ENCODE data around the gene USF1. TPM values are rescaled to one million over a fixed set of nuclear protein-coding genes. Genes with fewer than 3 reads are reported as not detected.
"Not testable (repeated sequence)": the region's sequence is repeated elsewhere in the genome, so short reads cannot be mapped to it uniquely, and the experiment has no call there.

USF1 gene
- polyA plus RNA-seq, 1 of the 3 experiments (the other 2 are of a cell fraction) = 43.1 TPM

DNA sequence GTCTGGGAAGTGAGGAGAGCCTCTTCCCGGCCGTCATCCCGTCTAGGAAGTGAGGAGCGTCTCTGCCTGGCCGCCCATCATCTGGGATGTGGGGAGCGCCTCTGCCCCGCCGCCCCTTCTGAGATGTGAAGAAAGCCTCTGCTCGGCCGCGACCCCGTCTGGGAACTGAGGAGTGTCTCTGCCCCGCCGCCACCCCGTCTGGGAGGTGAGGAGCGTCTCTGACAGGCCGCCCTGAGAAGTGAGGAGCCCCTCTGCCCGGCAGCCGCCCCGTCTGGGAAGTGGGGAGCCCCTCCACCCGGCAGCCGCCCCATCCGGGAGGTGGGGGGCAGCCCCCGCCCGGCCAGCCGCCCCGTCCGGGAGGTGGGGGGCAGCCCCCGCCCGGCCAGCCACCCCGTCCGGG lies 16.3 kb downstream of the USF1 start:
- H3K9ac ChIP-seq; H3K27ac ChIP-seq (ENCODE audit: low read depth in 2 of 2, low read length in 1 of 2); H3K9me2 ChIP-seq; H3K4me2 ChIP-seq; DNase-seq; CTCF ChIA-PET; H3K79me2 ChIP-seq (ENCODE audit: insufficient read depth); H3F3A ChIP-seq (replicated peaks; ENCODE audit: insufficient read depth); H3K4me1 ChIP-seq (ENCODE audit: control insufficient read depth in 1 of 2, insufficient read depth in 2 of 2, low read depth in 1 of 2, low read length in 1 of 2); H3K27me3 ChIP-seq (ENCODE audit: insufficient read depth); H3K36me3 ChIP-seq (replicated peaks in 1 of 2; ENCODE audit: control insufficient read depth in 1 of 2, insufficient read depth in 2 of 2, low read length in 1 of 2); H3K9me3 ChIP-seq; POLR2A ChIA-PET; H2AFZ ChIP-seq (ENCODE audit: low read depth); H4K20me1 ChIP-seq (ENCODE audit: insufficient read depth); H3K4me3 ChIP-seq (ENCODE audit: low read depth in 2 of 2, low read length in 1 of 2): not testable (repeated sequence)
- WGBS (ENCODE audit: low lambda C conversion rate) = 94% methylated on average over 19 of the region's 32 CpGs

DNA sequence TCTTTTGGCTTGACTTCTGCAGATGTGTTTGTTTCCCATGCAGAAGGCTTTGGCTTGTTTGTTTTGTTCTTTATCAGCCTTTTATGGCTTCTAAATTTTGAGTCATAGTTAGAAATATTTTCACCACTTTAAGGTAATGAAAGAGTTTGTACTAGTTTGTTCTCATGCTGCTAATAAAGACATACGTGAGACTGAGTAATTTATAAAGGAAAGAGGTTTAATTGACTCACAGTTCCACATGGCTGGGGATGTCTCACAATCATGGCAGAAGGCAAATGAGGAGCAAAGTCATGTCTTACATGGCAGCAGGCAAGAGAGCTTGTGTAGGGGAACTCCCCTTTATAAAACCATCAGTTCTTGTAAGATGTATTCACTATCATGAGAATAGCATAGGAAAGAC lies 18.8 kb downstream of the USF1 start:
- H3K27ac ChIP-seq (ENCODE audit: low read depth in 2 of 2, low read length in 1 of 2); H3K4me3 ChIP-seq (ENCODE audit: low read depth in 2 of 2, low read length in 1 of 2); H3K27me3 ChIP-seq (ENCODE audit: insufficient read depth); DNase-seq; H3K9ac ChIP-seq; H3K4me2 ChIP-seq; H3K79me2 ChIP-seq (ENCODE audit: insufficient read depth); POLR2A ChIA-PET; H2AFZ ChIP-seq (ENCODE audit: low read depth); H3K4me1 ChIP-seq (ENCODE audit: control insufficient read depth in 1 of 2, insufficient read depth in 2 of 2, low read depth in 1 of 2, low read length in 1 of 2); H3K36me3 ChIP-seq (replicated peaks in 1 of 2; ENCODE audit: control insufficient read depth in 1 of 2, insufficient read depth in 2 of 2, low read length in 1 of 2); H4K20me1 ChIP-seq (ENCODE audit: insufficient read depth); H3K9me3 ChIP-seq; H3K9me2 ChIP-seq; H3F3A ChIP-seq (replicated peaks; ENCODE audit: insufficient read depth): not testable (repeated sequence)
- WGBS (ENCODE audit: low lambda C conversion rate) = 70% methylated on average over 1 of the region's 1 CpG
- CTCF ChIA-PET = interaction anchor here (0.6 to 1.3 kb wide), 2 partner anchors 71 to 146 kb away, joined by 3 to 4 read pairs; no protein-coding TSS in a partner anchor

DNA sequence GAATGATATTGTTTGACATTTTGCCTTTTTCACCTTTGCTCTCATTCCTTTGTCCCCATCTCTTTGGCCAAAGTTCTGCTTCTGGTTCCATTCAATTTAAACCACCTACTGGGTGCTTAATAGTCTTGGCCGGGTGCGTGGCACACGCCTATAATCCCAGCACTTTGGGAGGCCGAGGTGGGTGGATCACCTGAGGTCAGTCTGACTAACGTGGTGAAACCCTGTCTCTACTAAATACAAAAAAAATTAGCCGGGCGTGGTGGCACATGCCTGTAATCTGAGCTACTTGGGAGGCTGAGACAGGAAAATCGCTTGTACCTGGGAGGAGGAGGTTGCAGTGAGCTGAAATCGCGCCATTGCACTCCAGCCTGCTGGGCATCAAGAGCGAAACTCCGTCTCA lies 23.3 kb downstream of the USF1 start:
- CTCF ChIA-PET; H3K36me3 ChIP-seq (replicated peaks in 1 of 2; ENCODE audit: control insufficient read depth in 1 of 2, insufficient read depth in 2 of 2, low read length in 1 of 2); H3K79me2 ChIP-seq (ENCODE audit: insufficient read depth); DNase-seq; H3K9me2 ChIP-seq; POLR2A ChIA-PET; H4K20me1 ChIP-seq (ENCODE audit: insufficient read depth); H3K27me3 ChIP-seq (ENCODE audit: insufficient read depth); H3K4me2 ChIP-seq; H3K4me3 ChIP-seq (ENCODE audit: low read depth in 2 of 2, low read length in 1 of 2); H3K9ac ChIP-seq; H2AFZ ChIP-seq (ENCODE audit: low read depth); H3F3A ChIP-seq (replicated peaks; ENCODE audit: insufficient read depth); H3K27ac ChIP-seq (ENCODE audit: low read depth in 2 of 2, low read length in 1 of 2); H3K9me3 ChIP-seq; H3K4me1 ChIP-seq (ENCODE audit: control insufficient read depth in 1 of 2, insufficient read depth in 2 of 2, low read depth in 1 of 2, low read length in 1 of 2): not testable (repeated sequence)
- WGBS (ENCODE audit: low lambda C conversion rate) = 75% methylated on average over 12 of the region's 12 CpGs

DNA sequence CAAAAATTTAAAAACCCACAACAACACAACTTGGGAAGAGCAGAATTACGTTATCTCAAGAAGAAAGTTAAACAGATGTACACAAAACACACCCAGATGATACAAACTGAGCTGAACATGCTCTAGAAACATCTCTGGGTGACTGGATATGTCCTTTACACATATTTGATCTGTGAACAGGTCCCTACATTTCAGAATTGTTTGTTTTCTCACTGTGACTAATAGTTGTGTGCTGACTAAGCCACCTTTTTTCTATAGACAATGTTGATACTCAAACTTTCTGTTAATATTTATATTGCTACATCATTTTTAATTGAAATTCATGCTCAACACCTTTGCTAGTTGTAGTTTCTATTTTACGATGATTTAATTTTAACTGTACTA lies 23.8 kb downstream of the USF1 start:
- Histone ChIP-seq H3F3A (replicated peaks; ENCODE audit: insufficient read depth) (peaks cover 7% of the 10 kb centered on the region), H3K27me3 (ENCODE audit: insufficient read depth) (no peaks in the 10 kb centered on the region), H3K4me2 (peak overlapping the region; percentile 76; the same call in 1 of the 2 replicates), H3K4me3 (ENCODE audit: low read depth in 2 of 2, low read length in 1 of 2) (no peak overlapping the region), H3K36me3 (replicated peaks in 1 of 2; ENCODE audit: control insufficient read depth in 1 of 2, insufficient read depth in 2 of 2, low read length in 1 of 2) (no peaks in the 10 kb centered on the region), H3K4me1 (ENCODE audit: control insufficient read depth in 1 of 2, insufficient read depth in 2 of 2, low read depth in 1 of 2, low read length in 1 of 2) (peaks cover 0 to 2% of the 10 kb centered on the region in 2 experiments; a peak in 1 of 4 replicates), H3K9me2 (no peaks in the 10 kb centered on the region), H3K9ac (no peak overlapping the region), H4K20me1 (ENCODE audit: insufficient read depth) (no peaks in the 10 kb centered on the region), H3K9me3 (no peaks in the 10 kb centered on the region), H3K27ac (ENCODE audit: low read depth in 2 of 2, low read length in 1 of 2) (no peak overlapping the region), H2AFZ (ENCODE audit: low read depth) (no peak overlapping the region), H3K79me2 (ENCODE audit: insufficient read depth) (no peaks in the 10 kb centered on the region)
- TF ChIP-seq YY1 (IDR thresholded peaks at IDR 0.05; ENCODE audit: low read depth) = no peak
- TF ChIP-seq GABPA (IDR thresholded peaks at IDR 0.05; ENCODE audit: low read depth) = no peak
- TF ChIP-seq JUND (IDR thresholded peaks at IDR 0.05) = no peak
- TF ChIP-seq, protein P1, sequence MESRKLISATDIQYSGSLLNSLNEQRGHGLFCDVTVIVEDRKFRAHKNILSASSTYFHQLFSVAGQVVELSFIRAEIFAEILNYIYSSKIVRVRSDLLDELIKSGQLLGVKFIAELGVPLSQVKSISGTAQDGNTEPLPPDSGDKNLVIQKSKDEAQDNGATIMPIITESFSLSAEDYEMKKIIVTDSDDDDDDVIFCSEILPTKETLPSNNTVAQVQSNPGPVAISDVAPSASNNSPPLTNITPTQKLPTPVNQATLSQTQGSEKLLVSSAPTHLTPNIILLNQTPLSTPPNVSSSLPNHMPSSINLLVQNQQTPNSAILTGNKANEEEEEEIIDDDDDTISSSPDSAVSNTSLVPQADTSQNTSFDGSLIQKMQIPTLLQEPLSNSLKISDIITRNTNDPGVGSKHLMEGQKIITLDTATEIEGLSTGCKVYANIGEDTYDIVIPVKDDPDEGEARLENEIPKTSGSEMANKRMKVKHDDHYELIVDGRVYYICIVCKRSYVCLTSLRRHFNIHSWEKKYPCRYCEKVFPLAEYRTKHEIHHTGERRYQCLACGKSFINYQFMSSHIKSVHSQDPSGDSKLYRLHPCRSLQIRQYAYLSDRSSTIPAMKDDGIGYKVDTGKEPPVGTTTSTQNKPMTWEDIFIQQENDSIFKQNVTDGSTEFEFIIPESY (IDR thresholded peaks at IDR 0.05; ENCODE audit: borderline replicate concordance, low read depth) = no peak
- ChIA-PET CTCF (no interaction called here), POLR2A (no interaction called here)
- 76% methylated on average over 2 of the region's 2 CpGs for WGBS (ENCODE audit: low lambda C conversion rate)
- DNase-seq = no peak
